Ovary (tissue), 3 donors: ENCODE data around the gene DLD.

Source experiments
- EP300 ChIP-seq: sonication (generic); formaldehyde crosslinking; IDR thresholded peaks from one replicate; pipeline ENCODE4 v1.6.1; 2017; ENCODE audit warnings: antibody characterized with exemption
- POLR2A ChIP-seq: fragments of 450-650 bp; IDR thresholded peaks from one replicate; pipeline ENCODE4 v1.6.1; 2017; ENCODE audit warnings: antibody characterized with exemption, mild to moderate bottlenecking, moderate library complexity
- TF ChIP-seq, protein P1 (sequence below), 3 donors: fragments of 450-650 bp in 2 of 3; fragments of 200-600 bp in 1 of 3; IDR thresholded peaks; one replicate each; pipeline versions ENCODE4 v1.5.1 to v1.8.0; 2016 to 2022; ENCODE audit warnings: antibody characterized with exemption in 3 of 3, mild to moderate bottlenecking in 1 of 3
- donor health status: DM: no; HTN: no; CAD: no.

DNA sequence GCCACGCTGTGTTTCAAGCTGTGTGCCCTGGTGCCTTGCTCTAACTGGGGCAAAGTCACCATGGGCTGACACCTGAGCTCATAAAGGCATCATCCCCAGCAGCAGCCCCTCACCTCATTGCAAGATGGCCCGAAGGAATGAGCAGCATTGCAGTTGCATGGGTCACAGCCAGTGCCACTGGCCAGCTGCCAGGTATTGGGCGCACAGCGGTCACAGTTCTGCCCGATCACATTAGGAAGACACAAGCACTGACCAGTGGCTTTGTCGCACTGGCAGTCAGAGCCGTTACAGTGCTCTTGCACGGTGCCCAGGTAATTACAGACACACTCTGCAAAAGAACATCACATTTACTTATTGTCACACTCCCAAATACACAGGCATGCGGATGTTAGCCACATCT lies 60.9 kb downstream of the DLD start:
- no peak for TF ChIP-seq POLR2A
- TF ChIP-seq, protein P1, sequence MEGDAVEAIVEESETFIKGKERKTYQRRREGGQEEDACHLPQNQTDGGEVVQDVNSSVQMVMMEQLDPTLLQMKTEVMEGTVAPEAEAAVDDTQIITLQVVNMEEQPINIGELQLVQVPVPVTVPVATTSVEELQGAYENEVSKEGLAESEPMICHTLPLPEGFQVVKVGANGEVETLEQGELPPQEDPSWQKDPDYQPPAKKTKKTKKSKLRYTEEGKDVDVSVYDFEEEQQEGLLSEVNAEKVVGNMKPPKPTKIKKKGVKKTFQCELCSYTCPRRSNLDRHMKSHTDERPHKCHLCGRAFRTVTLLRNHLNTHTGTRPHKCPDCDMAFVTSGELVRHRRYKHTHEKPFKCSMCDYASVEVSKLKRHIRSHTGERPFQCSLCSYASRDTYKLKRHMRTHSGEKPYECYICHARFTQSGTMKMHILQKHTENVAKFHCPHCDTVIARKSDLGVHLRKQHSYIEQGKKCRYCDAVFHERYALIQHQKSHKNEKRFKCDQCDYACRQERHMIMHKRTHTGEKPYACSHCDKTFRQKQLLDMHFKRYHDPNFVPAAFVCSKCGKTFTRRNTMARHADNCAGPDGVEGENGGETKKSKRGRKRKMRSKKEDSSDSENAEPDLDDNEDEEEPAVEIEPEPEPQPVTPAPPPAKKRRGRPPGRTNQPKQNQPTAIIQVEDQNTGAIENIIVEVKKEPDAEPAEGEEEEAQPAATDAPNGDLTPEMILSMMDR (IDR thresholded peaks at IDR 0.05) = no peak
- TF ChIP-seq EP300 = no peak
